ENCODE measurements around the gene GRIK3.

- TF ChIP-seq KLF9 (tag by site-specific recombination; IDR thresholded peaks at IDR 0.05; ENCODE audit: low read depth) (no peak), GLI4 (tag by site-specific recombination; IDR thresholded peaks at IDR 0.05) (no peak)
Measured at GRCh38 chr1:37070126-37070525, 35.8 kb upstream of the GRIK3 start.
